Measurements from ENCODE around the gene GNRHR.
"Not testable (repeated sequence)": the region's sequence is repeated elsewhere in the genome, so short reads cannot be mapped to it uniquely, and the experiment has no call there.

Gene GNRHR

DNA sequence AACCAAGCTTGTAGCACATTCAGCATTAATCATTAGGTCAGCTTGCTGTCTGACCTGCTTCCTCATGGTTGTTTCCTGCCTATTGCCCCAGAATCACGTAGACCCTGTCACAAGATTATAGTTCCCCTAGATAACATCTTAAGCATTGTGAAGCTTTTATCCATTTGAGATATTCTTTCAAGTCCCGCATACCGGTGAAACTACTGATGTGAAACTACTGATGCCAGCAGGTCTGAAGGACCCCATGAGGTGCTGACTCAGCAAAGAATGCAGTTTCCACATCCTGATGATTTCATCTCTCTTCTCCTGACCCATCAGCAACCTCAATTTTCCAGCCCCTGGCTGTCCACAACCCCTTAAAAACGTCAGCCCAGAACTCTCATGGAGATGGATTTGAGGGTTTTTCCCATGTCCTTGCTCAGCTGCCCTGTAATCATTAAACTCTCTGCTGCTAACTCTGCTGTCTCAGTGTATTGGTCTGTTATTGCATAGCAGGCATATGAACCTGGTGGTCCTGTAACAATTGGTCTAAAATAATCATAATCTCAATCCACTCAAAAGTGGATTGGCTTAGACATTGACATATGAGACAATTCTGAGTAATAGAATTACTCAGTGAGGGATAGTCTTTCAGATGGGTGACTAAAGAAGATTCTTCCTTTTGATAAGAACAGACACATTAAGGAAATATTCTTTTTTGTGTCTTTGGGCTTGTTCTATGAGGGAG, 26.9 kb downstream of the GNRHR start:
- DNase-seq = no peak

DNA sequence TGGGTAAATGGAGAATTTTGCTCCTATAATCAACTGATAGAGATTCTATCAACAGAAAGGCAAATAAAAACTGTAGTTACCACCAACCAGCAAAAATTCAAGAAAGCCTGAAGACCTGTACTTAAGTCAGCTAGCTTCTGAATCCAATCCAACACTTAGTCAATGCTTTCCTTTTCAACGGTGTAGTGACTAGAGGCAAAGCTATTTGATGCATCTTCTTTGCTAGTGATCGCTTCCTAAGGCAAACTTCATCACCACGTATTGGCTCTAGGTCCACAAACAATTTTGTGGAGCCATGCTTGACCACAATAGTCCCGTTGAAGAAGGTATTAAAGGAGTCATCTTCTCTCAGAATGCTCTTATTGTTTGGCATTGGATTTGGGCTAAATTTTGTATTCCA, 28.2 kb downstream of the GNRHR start:
- DNase-seq = no peak

DNA sequence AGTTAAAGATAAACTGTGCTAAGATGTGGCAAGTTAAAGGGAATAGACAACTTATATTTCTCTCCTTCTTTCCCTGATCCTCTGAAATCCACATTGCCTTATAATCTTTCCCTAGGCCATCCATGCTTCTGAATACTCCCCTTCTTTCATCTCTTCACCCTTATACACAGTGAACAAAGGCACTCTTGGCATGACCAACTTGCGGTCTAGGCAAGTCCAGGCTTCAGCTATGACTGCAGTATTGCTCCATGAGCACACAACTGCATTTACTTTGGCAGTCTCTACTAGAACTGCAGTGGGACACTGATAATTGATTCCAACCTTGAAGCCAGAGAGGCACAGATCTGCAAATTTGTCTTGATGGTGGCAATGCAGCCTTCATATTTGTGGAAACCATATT, 29.1 kb downstream of the GNRHR start:
- DNase-seq = no peak

DNA sequence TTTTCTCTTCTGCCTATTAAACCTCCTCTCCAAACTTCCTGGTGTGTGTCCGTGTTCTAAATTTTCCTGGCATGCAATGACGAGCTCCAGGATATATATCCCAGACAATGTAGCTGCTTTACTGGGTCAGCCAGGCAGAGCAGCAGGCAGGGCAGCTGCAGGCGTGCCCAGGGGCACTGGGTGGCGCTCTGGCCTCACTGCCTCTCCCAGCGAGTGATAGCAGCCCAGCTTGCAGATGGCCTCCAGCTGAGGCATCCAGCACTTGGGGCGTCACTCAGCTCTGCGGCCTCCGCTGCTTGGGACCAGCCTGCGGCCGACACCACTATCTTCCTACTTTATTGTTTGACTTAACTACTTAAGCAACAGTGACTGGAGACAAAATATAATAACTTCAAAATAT, 30.2 kb downstream of the GNRHR start:
- no peak for DNase-seq

DNA sequence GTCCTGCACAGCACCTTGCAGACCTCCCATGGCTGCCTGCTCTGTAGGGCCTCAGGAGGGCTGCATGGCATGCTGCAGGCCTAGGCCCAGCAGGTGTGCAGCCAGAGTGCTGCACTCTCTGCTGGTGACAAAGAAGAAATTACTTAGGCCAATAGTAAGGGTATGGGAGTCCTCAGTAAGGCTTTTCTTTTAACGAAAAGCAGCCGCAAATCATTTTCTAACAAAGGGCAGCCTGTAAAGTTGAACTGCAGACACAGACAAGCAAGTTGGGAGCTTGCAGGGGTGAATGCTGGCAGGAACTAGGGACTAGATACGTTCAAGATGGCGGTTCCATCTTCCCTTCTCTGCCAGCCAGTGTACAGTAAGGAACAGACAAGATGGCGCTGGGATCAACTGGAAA, 30.8 kb downstream of the GNRHR start:
- no peak for DNase-seq

DNA sequence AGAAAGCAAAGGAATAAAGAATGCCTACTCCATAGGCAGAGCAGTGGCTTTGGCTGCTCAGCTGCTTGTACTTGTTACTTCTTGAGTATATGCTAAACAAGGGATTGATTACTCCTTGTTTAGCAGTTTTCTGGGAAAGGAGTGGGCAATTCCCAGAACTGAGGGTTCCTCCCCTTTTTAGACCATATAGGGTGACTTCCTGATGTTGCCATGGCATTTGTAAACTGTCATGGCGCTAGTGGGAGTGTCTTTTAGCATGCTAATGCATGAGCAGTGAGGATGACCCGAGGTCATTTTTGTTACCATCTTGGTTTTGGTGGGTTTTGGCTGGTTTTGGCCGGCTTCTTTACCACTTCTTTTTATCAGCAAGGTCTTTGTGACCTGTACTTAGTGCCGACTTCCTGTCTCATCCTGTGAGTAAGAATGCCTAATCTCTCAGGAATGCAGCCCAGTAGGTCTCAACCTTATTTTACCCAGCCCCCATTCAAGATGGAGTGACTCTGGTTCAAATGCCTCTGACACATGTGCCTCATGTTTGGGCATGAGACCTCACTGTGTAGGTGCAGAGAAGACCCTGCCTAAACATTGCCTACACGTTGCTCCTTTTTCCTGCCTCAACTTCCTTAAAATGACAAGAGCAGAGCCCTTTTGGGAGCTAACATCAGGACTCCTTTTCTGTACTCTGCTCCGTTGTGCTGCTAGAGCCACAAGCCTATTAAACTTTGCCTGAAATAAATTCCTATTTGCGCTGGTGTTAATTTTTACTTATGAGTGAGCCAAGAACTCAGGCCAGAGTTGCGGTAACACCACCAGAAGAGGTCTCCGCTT, 32.2 kb downstream of the GNRHR start:
- no peak for DNase-seq

DNA sequence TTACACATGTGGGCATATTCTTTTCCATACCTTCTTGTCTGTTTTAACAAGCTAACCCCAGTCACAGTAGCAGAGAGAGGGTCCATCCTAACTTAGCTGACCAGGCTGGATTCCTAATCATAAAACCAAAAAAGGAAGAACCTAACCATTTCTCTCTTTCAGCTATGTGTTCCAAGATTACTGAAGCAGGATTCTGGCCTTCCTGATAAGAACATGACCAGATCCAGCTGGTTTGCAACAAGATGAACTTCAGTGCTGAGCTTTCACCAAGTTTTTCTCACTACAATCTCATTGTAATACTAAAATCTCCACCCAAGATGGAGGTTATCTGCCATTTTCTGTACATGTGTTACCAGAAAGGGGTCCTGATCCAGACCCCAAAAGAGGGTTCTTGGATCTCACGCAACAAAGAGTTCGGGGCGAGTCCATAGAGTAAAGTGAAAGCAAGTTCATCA, 32.8 kb downstream of the GNRHR start:
- DNase-seq = no peak

DNA sequence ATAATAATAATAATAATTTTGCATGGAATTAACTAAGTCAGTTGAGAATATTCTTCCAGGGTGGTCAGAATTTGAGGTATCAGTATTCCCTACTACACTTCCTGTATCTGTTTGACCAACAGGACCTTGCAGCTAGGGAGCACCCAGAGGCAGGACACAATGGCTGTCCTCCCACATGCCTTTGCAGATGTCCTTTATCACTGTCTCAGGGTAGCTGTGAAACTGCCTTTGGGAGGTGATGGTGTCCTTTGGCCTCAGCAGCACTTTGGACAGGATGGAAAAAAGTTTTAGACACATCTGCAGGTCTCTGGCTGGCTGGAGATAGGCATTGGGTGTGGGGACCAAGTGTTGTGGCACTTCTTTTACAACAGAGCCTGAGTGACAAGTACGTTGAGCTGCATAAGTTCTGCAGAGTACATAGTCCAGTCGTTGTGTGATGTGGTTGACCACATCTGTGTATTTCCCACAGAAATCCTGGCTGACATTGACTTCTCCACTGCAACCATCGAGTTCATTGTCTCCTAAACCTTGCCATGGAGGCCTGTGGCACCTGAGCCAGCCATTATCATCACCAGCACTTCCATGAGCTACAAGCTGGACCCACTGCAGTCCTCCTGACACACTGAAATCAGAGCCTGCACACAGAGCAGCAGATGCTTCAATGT, 34.1 kb downstream of the GNRHR start:
- DNase-seq = no peak

DNA sequence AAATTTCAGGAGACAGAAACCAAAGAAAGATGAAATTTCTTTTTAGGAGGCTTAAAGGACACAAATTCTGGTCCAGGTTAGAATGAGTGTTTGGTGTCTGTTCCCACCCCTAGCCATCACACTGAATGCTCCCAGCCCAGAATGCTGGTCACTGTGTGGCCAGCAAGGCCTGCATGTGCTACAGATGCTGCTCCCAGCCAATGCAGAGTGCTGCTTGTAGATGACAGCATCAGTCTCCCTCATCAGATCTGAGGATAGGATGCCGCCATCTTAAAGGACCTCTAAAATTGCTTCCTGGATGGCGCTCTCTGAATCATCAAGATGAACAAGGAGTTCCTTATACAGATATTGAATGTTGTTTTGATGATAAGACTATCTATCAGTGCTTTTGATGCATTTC, 35.3 kb downstream of the GNRHR start:
- no peak for DNase-seq

DNA sequence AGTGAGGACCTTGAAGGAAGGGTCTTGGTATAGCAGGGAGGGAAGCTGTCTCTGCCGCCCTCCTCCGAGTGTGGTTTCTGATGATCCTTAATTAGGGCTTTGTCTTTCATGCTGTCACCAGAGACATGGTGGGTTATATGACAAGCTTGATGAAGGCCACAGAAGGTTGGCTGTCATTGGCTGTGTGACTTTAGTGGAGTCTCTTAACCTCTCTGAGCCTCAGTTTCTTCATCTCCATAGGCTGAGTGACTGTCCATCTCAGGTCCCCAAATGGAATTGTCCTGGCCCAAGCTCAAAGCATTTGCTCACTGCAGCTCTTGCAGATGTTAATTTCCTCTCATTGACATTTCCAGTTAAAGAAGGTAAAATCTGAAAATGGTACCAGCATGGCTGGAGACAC, 36.6 kb downstream of the GNRHR start:
- DNase-seq = no peak

DNA sequence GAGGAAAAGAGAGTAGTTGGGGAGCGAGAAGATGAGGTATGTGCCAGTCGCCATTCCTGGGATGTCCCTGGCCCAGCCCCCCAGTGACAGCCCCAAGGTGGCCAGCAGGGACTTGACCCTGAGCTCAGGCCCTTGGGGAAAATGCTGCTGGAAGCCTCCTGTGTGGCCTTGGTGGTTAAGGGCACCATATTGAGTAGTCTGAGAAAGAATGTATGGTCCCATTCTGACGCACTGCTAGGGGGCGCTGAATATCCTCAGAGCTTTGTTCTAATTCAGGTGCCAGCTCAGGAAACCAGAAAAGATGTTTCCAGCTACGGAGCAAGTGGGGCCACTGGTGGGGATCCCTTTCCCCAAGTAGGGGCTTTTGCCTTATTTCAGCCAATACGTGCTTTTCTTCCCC, 39.2 kb downstream of the GNRHR start:
- no peak for DNase-seq

DNA sequence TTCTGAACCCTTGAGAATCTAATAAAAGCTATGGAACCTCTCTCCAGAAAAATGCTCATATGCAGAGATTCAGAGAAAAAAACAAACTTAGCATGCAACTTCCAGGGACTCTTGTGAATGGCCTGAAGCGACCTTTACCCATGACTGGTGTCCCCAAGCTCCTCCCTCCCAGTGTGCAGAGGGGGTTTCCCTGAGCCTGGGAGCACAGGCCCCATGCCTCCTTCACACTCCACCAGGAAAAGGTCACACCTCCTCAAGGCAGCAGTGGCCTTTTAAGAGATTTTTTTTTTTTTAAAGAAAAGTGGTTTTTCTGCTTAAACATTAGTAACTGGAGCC, 40.0 kb downstream of the GNRHR start:
- no peak for DNase-seq

DNA sequence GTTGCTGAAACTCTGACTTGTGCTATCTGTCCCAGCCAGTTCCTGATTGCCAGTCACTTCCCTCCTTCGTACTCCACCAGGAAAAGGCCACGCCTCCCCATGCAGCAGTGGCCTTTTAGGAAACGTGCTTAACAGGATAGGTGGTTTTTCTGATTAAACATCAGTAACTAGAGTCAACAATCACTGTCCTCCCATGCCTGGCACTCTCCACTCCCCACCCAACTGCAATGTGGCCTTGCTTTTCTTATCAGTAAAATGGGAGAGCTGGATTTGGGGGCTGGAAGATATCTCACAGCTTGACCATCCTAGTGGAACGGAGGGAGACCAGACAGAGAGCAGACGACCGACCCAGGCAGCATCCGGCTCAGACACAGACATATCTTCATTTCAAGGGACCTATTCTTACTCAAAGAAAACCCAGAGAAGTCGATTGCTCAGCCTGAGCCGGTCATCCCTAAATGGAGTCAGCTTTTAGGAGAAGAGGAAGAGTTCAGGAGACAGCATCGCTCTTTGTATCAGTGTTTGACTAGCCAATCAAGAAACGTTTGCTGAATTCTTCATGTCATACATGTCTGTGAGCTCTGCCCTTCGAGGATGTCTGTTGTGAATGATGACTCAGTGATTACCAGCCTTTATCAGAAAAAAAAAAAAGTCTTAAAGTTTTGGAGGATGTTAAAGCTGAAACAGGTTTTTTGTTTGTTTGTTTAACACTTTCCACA, 40.5 kb downstream of the GNRHR start:
- DNase-seq = no peak

DNA sequence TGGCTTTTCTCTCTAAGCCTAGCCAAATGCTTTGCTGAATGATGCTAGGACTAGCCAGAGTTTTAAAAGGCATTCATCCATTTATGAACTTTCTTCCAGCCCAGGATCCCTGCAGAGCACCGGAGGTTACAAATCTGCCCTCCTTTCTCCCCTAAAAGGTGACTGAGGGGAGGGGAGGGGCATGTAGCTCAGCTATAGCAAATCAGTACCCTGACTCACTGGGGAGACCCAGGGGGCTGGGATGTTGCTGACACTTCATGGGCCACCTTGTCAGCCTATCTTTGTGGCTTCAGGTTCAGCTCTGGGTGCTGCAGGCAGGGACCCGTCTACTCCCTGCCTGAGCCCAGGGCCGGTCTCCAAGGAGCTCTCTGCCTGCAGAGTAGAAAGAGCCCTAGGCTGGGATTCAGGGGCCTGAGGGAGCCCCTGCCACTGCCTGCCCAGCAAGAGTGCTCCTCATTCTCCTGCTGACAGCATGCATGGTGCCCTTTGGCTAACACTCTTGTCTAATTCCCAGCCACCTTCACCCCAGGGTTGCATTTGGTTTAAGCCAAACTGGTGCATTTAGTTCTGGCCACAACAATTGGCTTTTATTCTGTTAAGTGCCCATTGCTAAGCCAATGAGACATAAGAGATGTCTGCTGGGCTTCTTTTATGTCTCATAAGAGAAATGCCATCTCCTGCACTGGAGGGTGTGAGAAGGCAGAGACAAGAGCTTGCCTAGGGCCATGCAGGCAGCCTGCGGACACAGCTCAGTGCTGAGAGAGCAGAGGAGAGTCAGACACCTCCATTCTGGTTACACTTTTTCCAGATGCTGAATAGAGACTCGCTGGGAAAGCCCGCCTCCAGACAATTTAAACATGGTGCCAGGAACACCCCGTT, 41.3 kb downstream of the GNRHR start:
- no peak for DNase-seq

DNA sequence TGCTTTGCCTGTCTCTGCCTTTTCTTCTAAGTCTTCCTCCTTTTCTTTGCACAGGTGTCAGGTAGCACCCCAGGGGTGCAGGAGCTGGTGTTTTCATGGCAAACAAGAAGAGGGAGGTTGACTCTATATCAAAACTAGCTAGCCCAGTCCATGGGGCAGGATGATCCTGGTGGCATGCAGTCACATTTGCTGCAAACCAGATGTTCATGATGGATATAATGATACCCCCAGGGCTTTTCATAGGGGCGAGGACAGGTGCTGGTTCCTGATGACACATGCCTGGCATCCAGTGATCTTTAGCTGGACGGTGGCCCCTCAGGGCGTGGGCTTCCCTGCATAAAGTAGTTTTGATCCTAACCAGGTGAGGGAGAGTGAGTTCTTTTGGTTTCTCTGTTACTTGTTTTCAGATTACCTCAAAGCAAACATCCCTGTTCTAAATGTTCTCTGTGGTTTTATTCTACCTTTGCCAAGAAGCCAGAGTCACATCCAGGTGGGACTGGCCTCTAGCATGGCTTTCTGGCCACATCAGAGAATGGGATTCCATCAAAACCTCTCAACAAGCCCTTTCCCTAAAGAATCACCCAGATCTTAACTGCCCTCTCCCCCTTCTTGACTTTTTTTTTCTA, 42.1 kb downstream of the GNRHR start:
- no peak for DNase-seq

DNA sequence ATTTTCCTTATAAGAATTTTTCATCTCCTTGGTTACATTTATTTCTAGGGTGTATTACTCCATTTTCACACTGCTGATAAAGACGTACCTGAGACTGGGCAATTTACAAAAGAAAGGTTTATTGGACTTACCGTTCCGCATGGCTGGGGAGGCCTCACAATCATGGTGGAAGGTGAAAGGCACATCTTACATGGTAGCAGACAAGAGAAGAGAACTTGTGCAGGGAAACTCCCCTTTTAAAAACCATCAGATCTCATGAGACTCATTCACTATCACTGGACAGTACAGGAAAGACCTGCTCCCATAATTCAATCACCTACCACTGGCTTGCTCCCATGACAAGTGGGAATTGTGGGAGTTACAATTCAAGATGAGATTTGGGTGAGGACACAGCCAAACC, 47.5 kb downstream of the GNRHR start:
- not testable (repeated sequence) for DNase-seq

DNA sequence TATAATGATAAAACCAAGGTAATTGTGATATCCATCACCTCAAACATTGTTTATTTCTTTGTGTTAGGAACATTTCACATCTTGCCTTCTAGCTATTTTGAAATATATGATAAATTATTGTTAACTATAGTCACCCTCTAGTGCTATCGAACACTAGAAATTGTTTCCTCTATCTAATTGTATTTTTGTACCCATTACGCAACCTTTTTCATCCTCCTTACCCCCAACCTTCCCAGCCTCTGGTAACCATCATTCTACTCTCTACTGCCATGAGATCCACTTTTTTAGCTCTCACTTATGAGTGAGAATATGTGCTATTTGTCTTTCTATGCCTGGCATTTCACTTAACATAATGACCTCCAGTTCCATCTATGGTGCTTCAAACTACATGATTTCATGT, 49.3 kb downstream of the GNRHR start:
- DNase-seq = no peak

DNA sequence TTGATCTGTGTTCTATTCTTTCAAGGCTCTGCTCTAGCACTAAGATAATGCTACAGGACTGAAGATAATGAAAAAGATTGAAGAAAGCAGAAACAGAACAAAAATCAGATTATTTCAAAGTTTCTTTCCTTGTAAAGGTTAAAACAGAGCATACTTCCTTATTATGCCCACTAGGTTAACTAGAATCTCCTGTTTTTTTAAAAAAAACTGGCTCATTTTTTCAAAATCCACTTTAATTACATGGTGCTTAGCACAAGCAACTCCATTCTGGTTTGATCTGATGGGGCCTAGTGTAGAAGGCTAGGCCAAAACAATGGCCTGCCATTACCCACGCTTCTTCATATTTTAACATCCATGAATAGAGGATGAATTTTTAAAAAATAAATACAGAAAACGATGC, 52.0 kb downstream of the GNRHR start:
- no peak for DNase-seq

DNA sequence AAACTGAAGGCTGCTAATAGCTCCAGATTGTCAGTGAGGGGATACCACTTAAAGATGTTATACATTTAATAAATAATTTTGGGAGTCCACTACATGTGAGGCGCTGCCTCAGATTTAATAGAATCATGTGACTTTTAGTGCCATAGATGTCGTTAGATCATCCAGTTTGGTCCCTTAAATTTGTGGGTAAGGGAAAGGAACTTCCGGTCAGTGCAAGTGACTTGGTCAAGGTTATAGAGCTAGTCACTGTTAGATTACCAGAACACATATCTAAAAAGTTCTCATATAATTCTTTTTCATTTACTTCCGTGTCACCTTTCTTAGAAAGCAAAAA, 52.7 kb downstream of the GNRHR start:
- DNase-seq = no peak

DNA sequence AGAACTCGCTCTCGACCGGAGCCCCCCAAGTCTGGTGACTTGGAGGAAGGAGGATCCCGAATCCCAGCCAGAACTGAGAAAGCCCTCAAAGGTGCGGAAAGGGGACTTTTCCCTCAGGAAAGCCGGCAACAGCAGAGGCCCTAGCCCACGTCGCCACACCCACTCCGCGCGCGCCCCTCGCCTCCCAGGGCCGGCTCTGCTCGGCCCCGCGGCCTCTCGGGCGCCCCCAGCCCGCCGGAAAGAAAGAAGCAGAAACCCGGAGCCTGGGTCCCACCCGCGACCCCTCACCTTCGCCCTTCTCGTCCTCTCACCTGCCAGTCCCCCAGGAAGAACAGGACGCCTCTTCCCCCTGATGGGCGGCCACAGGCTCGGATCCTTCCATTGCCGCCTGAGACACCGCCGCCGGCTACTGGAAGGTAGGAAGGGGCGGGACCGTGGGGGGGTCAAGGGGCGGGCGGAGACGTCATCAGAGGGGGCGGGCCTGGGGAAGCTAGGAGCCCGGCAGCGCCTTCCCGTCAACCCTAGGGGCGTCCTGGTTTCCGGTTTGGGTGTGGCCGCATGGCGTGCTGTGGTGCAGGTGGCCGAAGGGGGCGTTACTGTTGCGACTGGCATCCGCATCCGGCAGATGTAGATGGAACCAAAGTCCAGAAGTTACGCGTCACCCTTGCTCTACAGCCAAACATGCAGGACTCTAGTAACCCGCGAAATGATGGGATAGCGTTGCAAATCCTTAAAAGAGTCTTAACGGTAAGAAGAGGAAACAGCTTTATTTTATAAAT, 53.3 kb downstream of the GNRHR start, which contains the start of gene UBA6:
Gene UBA6 (minus strand): TSS at position 418 of the 779 bp plus-strand sequence. CDS start 36 bp downstream, at position 382.
- peak; percentile 36 for DNase-seq

DNA sequence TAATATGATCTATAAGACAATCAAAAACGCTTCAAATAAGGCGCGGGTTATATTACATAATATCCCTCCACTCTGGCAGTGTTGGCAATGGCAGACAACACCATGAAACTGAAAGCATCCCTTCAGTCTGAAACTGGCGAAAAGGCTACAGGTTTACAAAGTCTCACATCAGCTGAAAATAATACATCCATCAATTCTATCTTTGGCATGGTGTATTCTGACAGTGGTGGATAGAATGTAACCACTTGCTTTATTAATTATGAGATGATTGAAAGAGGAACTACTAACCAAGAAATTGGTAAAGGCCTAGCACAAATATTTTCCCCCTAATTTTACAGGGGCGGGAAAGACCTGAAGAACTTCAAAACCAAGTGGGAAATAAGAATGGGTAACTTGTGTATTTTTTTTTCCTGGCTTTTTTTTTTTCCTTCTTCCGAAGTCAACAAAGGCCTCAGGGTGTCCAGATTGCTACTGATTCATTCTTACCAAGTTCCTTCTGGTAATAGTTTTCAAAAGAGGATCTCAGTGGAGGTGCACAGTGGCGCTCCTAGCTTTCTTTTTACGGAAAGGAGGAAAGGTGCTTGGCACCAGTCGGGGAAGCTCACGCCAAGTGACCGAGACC, 54.0 kb downstream of the GNRHR start:
- DNase-seq = no peak

Data from SIG-M5 (cell line).